NCI-H1694 (cell line): Measurements from ENCODE around the gene WDR59.
A peak's percentile ranks its signal among the peaks of the same experiment; 100 is the strongest.
"Not testable (repeated sequence)": the region's sequence is repeated elsewhere in the genome, so short reads cannot be mapped to it uniquely, and the experiment has no call there.

Source experiments
- DNase-seq: peaks from one replicate; lab custom pipeline; 2025; lab: John Stamatoyannopoulos, UW

WDR59 gene

DNA sequence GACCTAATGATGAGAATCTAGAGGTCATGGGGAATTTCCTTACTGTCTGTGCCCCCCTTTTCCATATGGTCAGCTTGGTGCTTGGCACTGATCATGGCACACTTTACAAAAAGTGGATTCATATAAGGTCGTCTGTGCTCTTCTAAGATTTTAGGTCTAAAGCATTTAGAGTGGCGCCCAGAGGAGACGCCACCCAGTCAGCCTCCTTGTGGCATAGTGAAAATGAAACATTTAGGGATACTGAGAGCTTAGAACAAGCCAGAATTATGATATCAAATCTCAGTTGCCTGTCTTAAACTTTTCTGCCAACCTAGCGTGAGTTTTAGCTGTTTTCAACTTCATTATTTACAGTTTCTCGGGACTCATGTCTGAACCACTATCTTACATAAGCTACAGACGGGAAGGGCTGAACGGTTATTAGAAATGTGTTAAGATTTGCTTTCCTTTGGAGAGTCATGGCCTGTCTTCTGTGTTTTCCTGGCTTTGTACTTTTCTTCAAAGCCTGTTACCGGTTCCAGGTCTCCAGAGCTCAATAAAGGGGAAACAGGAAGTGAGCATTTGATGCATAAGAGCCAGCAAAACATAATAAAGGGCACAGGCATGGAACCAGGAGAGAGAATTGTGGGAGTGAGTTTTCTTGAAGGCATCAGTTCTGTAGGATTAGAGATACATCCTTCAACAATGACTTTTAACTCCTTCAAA lies 27.6 kb upstream of the WDR59 start:
- DNase-seq = no peak

DNA sequence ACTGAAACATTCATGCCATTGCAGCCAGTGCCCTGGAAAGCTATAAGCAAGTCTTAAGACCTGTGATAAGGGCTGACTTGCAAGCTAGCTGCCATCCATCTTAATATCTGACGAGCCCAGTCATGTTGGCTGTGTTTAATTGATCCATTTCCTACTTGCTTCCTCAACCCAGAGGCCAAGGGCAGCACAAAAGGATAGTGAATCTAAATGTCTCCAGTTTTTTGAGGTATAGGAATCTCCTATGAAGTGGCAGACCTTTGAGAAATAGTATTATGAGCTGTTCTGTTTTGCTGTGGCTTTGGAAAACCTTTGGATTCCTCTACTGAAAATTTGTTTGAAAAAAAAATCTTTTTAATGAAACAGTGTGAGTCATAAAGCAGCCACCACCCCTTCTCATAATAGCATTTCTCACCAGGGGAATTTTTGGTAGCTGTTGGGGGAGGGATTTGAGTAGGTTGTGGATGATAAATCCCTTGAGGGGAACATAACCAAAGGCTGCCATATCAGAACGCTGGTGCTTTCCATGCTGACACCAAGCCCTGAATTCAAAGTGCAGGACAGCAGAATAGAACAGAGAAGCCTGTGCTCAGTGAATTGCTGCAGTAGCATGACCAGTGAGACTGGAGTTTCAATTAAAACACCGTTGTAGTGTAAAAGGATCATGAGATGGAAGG lies 26.8 kb upstream of the WDR59 start:
- DNase-seq = no peak

DNA sequence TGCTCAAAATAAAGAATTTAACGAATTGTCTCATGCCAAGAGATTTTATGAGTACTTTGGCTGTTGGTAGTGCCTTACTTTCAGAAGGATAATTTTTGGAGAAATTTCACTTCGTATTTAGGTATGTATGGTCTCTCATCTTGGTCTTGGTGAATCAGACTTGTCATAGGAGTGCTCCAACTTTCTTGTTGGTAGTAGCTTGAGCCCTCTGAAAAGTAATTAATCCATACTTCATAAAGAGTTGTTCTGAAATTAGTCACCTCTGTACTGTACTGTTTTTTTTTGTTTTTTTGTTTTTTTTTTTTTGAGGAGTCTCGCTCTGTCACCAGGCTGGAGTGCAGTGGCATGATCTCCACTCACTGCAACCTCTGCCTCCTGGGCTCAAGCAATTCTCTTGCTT lies 25.5 kb upstream of the WDR59 start:
- no peak for DNase-seq

DNA sequence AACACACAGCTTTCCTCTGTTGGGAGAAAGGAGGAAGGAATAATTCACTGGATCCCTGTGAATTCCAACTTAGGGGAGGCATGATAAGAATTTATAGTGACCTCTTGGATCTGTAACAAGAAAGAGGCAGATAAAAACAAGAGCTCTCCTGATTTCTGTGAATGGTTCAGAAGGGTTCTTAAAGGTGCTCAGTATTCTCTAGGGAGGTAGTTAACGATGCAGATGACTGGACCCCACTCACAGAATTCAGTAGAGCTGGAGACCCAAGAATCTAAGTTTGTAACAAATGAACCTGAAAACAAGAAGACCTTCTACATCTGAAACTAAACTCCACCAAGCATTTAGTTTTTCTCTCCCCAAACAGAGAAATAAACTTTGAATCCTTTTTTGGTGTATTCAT lies 22.5 kb upstream of the WDR59 start:
- DNase-seq = no peak

DNA sequence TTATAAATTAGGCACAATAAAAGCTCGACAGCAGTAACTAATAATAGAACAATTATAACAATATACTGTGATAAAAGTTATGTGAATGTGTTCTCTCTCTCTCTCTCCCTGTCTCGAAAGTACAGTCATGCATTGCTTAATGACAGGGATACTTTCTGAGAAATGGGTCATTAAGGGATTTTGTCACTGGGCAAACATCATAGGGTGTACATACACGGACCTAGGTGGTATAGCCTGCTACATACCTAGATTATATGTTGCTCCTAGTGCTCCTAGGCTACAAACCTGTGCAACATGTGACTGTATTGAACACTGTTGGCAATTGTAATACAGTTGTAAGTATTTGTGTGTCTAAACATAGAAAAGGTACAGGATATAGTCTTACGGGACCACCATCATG lies 20.8 kb upstream of the WDR59 start:
- no peak for DNase-seq

DNA sequence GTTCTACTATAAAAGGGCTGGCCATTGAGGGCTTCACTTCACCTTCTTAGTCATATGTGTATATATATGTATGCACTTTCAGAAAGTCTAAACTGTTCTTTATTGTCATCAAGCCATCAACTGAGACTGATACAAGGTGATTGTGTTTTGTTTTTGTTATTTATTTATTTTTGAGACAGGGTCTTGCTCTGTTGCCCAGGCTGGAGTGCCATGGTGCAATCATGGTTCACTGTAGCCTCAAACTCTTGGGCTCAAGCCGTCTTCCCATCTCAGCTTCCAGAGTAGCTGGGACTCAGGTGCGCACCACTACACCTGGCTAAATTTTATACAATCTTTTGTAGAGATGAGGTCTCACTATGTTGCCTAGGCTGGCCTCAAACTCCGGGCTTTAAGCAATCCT lies 19.5 kb upstream of the WDR59 start:
- DNase-seq = no peak

DNA sequence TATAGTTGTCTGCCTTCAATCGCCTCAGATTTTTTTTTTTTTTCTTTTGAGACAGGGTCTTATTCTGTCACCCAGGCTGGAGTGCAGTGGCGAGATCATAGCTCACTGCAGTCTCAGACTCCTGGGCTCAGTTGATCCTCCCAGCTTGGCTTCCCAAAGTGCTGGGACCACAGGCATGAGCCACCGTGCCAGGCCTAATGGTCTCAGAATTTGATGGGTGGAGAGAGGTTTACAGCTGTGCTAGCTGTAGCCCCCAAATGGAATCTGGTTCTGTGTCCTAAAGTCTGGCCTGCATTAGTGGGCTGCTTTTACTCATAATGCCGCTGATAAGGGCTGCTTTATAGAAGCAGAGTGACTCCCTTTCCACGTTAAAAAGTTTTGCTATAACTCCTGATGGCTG lies 19.0 kb upstream of the WDR59 start:
- DNase-seq = no peak

DNA sequence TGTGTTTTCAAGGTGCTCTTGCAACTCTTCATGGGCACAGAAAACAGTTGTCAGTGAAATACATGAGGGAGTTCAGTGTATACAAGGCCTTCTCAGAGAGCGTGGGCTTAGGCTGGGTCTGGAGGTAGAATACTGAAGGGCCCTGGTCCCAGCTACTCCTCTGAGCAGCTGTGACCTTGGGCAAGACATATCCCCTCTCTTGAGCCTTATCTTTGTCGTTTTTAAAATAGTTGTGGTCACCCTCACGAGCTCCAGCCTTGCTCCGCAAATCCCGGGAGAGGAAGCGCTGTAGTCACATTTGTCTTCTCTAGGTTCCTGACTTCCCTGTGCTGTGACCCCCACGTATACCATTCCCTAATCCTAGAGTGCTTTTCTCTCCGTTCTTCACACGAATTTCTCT lies 17.6 kb upstream of the WDR59 start:
- DNase-seq = no peak

DNA sequence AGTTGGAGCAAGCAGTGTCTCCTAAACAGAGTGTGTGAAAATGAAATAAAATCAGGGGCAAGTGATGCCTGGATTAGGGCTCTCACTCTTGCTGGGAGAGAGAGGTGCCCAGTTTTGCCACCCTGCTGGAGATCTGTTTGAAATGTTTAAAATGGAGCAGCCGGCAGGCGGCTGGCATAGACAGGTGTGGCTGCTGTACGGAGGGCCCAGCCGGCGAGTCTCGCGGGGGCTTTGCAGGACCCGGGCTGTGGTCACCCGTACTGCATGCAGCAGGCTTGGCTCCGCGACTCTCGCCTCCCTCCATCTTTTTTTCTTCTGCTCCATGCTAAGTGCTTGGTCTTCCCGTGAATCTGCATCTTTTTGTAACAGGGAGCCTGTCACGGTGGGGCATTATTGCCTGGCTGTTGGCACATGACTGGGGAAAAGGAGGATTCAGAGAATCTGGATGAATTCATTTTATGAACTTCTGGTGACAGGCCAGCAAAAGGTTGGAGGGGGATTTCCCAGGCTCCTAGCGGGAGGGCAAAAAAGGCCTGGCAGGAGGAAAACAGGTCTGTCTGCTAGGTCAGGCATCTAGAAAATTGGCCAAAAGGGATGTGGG lies 15.7 kb upstream of the WDR59 start:
- DNase-seq = no peak

DNA sequence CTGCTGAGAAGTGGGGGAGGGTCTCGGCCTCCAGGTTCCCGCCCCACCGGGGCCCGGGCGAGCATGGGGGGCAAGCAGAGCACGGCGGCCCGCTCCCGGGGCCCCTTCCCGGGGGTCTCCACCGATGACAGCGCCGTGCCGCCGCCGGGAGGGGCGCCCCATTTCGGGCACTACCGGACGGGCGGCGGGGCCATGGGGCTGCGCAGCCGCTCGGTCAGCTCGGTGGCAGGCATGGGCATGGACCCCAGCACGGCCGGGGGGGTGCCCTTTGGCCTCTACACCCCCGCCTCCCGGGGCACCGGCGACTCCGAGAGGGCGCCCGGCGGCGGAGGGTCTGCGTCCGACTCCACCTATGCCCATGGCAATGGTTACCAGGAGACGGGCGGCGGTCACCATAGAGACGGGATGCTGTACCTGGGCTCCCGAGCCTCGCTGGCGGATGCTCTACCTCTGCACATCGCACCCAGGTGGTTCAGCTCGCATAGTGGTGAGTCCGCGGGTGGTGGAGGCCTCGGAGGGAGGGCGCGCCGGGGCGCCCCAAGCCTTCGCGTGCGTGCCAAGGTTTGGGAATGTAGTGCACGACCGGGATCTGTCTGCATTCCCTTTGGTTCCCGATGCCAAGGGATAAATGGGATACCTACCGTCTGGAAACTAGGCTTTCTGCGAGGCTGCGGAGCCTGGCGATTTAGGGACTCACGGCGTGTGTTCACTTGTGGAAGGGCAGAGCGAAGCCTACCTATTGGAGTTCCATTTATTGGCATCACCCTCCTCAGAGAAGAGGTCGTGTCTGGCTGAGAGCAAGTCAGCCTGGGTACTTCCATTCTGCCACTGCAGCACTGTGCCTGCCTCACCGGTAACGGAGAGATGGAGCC lies 14.9 kb upstream of the WDR59 start:
- DNase-seq = no peak

DNA sequence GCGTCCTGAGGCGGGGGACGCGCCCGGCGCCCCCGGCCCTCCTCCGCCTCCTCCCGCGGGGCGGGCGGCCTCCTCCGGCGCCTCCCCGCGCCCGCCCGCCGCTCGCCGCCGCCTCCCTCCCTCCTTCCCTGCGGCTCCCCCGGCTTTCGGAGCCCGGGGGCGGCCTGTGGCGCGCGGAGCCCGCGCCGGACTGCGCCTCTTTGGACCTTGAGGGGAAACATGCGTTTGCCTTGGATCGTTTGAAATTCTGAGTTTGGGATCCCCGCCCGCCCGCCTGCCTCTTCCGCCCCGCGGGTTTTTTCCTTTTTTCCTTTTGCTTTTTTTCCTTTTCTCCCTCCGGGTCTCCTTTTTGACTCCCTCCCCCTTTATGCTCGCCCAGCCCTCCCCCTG lies 14.3 kb upstream of the WDR59 start:
- no peak for DNase-seq

DNA sequence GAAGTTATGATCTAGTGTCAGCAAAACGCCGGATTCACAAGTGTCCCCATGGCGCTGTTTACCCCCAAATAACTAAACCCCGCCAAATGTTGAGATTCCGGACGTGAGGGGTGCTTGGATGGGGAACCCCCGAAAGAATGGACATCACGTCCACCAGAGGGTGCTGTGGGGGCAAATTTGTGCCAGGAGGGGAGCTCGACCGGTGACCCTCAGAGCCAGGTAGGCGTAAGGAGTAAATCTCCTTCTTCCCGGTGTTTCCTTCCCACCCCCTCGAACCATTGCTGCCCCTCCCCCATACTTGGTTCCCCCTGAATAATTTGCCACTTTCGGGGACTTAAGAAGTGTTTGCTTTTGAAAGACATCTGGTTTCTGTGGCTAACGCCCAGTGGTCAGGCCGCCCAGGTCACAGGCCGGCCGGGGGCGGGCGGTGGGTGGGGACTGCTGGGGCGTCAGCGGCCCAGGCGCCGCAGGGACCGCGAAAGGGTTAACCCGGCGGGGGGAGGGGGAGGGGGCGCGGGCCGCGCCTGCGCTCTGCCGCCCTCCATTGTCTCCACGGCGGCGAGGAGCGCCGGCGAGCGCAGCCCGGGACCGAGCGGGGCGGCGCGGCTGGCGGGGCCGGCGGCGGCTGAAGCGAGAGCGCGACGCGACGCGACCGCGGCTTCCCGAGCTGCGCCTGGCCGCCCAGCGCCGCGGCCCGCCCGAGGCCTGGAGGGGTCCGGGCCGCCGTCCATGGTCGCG lies 13.7 kb upstream of the WDR59 start, which contains the start of gene ZNRF1:
Gene ZNRF1 (plus strand): TSS at position 544 of the 738 bp plus-strand sequence. CDS start 648 bp downstream, outside the sequence.
- peak; percentile 22 for DNase-seq

DNA sequence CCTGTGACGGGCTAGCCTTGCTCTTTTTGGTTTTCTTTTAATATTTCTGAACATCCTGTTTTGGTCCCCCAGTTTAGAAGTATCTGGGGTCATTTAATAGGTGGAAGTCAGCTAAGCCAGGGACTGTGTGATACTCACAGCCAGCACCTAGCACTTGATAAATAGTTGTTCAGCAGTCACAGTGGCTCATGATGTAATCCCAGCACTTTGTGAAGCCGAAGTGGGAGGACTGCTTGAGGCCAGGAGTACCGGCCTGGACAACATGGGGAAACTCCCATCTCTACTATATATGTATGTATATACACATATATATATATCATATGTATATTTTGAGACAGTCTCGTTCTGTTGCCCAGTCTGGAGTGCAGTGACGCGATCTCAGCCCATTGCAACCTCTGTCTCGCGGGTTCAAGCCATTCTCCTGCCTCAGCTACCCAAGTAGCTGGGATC lies 12.1 kb upstream of the WDR59 start:
- DNase-seq = no peak

DNA sequence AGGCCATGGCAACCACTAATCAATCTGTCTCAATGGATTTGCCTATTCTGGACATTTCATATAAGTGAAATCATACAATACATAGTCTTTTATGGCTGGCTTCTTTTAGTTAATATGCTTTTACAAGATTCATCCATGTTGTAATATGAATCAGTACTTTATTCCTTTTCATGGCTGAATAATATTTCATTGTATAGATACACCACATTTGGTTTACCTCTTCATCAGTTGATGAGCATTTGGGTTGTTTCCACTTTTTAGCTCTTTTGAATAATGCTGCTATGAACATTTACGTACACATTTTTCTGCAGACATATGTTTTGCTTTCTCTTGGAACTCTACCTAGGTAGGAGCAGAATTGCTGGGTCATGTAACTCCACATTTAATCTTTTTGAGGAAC lies 11.1 kb upstream of the WDR59 start:
- no peak for DNase-seq

DNA sequence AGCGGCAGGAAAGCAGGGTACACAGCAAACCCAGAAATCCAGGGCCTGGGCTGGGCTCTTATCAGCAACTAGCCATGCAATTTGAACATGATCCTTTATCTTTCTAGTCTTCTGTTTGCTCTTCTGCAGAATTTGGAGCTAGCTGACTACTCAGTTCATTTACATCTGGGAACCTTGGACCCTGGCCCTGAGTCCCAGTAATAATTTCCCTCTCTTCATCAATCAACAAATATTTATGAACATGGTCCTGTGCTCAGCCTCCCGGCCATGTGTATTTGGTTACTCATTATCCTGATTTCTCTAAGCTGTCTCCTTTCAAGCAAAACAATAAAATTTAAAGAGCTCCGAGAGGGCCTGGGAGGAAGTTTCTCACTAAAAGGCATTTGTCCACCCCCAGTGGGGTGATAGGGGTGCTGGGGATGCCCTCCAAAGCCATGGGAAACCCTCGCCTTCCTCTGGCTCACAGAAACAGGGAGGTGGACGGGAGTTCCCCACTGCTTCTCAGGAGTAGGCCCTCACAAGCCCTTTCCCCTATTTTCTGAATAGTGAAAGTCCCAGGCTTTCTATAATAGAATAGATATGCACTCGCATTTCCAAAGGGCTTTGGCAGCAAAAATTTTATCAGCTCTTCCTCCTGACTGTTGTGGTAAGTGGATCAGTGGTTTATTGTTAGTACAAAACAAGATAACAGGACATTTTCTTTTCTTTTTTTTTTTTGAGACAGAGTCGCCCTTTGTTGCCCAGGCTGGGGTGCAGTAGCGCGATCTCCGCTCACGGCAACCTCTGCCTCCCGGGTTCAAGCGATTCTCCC lies 6.9 kb upstream of the WDR59 start:
- DNase-seq = no peak

DNA sequence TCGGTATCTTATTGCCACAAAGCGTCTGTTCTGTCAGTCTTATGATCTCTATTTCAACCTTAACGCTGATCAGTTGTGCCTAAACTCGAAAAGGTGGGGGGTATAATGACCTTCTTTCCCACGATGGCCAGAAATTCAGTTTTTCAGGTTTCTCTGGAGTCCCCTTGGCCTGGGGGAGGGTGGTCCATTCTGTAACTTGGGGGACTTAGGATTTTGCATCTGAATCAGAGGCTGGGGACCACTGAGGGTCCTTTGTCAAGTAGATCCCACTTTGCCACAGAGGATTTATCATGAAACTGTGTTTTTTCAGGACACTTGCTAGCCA lies 6.3 kb upstream of the WDR59 start:
- DNase-seq = no peak

DNA sequence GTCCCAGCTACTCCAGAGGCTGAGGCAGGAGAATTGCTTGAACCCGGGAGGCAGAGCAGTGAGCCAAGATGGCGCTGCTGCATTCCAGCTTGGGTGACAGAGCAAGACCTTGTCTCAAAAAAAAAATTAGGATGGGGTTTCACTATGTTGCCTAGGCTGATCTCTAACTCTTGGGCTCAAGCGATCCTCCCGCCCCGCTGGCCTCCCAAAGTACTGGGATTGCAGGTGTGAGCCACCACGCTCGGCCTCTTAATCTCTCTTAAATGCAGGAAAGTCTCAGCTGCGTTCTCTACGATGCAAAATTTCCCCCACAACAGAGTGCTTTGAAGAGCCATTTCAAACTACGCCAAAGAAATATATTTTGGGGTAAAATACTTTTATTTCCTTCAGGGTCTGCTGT lies 5.9 kb upstream of the WDR59 start:
- no peak for DNase-seq

DNA sequence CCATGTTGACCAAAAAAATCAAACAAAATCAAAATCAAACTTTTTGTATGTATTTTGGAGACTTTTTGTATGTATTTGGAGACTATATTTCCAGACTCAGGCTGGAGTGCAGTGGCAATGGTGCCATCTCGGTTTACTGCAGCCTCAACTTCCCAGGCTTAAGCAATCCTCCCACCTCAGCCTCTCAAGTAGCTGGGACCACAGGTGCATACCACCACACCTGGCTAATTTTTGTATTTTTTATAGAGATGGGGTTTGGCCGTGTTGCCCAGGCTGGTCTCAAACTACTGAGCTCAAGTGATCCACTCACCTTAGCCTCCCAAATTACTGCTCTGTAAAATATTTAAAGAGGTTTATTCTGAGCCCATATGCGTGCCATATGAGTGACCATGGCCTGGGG lies 4.9 kb upstream of the WDR59 start:
- not testable (repeated sequence) for DNase-seq

DNA sequence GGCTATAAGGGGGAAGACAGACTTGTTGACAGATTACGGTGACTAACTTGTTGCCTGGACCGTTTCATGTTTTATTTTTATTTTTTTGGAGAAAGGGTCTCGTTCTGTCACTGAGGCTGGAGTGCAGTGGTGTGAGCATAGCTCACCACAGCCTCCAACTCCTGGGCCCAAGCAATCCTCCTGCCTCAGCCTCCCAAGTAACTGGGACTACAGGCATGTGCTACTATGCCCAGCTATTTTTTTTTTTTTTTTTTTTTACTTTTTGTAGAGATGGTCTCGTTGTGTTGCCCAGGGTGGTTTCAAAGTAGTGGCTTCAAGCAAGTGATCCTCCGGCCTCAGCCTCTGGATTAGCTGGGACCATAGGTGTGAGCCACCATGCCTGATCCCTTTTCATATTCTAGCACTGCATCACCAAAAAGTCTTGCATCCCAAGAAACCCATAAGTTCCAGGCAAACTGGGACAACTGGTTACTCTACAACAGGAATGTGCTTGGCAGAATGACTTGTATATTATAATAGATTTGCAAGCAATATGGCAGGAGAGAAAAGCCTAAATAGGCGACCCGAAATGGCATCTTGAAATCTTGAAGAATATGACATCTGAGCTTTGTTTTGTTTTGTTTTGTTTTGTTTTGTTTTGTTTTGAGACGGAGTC lies 2.2 kb upstream of the WDR59 start:
- DNase-seq = no peak

DNA sequence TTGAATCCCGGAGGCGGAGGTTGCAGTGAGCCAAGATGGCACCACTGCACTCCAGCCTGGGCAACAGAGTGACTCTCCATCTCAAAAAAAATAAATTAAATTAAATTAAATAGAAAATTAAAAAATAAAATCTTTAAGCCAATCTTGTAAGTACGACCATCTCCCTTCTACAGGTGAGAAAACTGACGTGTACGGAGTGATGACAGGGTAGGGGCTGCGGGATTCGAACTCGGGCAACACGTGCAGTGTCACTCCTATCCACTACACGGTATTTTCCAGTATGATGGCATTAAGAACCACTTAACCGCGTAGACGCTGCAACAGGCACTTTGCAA lies 762 bp downstream of the WDR59 start:
- DNase-seq = no peak

DNA sequence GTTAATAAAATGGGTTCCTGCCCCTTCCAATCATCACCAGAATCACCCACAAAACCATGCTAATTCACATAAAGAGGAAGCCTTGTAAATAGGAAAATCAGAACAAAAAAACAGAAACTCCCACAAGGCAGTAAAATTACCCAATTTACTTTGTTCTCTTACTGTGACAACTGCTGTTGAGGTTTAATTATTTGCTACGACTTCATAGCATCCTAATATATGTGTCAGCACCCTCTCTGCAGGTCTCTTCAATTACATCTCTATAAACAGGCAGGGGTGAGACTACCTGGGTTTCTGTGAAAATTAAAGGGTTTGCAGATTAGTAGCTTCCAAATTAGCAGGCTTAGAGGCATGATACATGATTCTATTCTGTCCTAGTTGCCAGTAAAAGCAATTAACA lies 2.7 kb downstream of the WDR59 start:
- no peak for DNase-seq
